GM18519 (cell line): ENCODE measurements around the gene EEA1.

Source experiments
- ATAC-seq: cut with Tn5 transposase; IDR thresholded peaks from one replicate; pipeline ENCODE4 v1.9.1; 2021; ENCODE audit warnings: mild to moderate bottlenecking, moderate library complexity; ENCODE audit not compliant: unreplicated experiment, low FRiP score

Gene EEA1

GRCh38 chr12:92898755-92899154 is 30.3 kb downstream of the EEA1 start:
- no peak for ATAC-seq

GRCh38 chr12:92897844-92898243 is 31.3 kb downstream of the EEA1 start:
- ATAC-seq = no peak

GRCh38 chr12:92890601-92891106 is 38.4 kb downstream of the EEA1 start:
- no peak for ATAC-seq

- no peak for ATAC-seq
Observed at GRCh38 chr12:92886131-92886530, 43.0 kb downstream of the EEA1 start.

- ATAC-seq = no peak
Observed at GRCh38 chr12:92879698-92880322, 49.3 kb downstream of the EEA1 start.

- no peak for ATAC-seq
Observed at GRCh38 chr12:92877904-92878303, 51.2 kb downstream of the EEA1 start.

GRCh38 chr12:92876496-92876895 is 52.6 kb downstream of the EEA1 start:
- ATAC-seq = no peak

- no peak for ATAC-seq
Observed at GRCh38 chr12:92871116-92871515, 58.0 kb downstream of the EEA1 start.

- no peak for ATAC-seq
Observed at GRCh38 chr12:92866418-92866817, 62.7 kb downstream of the EEA1 start.

- ATAC-seq = no peak
Observed at GRCh38 chr12:92863251-92863650, 65.8 kb downstream of the EEA1 start.

- ATAC-seq = no peak
Observed at GRCh38 chr12:92861381-92861780, 67.7 kb downstream of the EEA1 start.

GRCh38 chr12:92860521-92860920 is 68.6 kb downstream of the EEA1 start:
- no peak for ATAC-seq

- ATAC-seq = no peak
Observed at GRCh38 chr12:92859650-92860386, 69.3 kb downstream of the EEA1 start.

GRCh38 chr12:92857818-92858217 is 71.3 kb downstream of the EEA1 start:
- no peak for ATAC-seq

- no peak for ATAC-seq
Observed at GRCh38 chr12:92854344-92854743, 74.8 kb downstream of the EEA1 start.

- ATAC-seq = no peak
Observed at GRCh38 chr12:92848740-92849139, 80.4 kb downstream of the EEA1 start.

- ATAC-seq = no peak
Observed at GRCh38 chr12:92847368-92847767, 81.7 kb downstream of the EEA1 start.

GRCh38 chr12:92845329-92845728 is 83.8 kb downstream of the EEA1 start:
- ATAC-seq = no peak

GRCh38 chr12:92844151-92844763 is 84.8 kb downstream of the EEA1 start:
- no peak for ATAC-seq

GRCh38 chr12:92829686-92830282 is 99.3 kb downstream of the EEA1 start:
- no peak for ATAC-seq

GRCh38 chr12:92828565-92828964 is 100.5 kb downstream of the EEA1 start:
- no peak for ATAC-seq
